22Rv1 (cell line): ENCODE results near the gene LAMA1.

Experiments
- ZFX ChIP-seq: fragments of 450-650 bp; IDR thresholded peaks from 2 replicates; pipeline ENCODE4 v1.6.1; 2017; ENCODE audit warnings: antibody characterized with exemption, borderline replicate concordance
- TF ChIP-seq, protein P1 (sequence below): fragments of 450-650 bp; IDR thresholded peaks from 2 replicates; pipeline ENCODE4 v1.5.1; 2017; ENCODE audit warnings: mild to moderate bottlenecking

DNA sequence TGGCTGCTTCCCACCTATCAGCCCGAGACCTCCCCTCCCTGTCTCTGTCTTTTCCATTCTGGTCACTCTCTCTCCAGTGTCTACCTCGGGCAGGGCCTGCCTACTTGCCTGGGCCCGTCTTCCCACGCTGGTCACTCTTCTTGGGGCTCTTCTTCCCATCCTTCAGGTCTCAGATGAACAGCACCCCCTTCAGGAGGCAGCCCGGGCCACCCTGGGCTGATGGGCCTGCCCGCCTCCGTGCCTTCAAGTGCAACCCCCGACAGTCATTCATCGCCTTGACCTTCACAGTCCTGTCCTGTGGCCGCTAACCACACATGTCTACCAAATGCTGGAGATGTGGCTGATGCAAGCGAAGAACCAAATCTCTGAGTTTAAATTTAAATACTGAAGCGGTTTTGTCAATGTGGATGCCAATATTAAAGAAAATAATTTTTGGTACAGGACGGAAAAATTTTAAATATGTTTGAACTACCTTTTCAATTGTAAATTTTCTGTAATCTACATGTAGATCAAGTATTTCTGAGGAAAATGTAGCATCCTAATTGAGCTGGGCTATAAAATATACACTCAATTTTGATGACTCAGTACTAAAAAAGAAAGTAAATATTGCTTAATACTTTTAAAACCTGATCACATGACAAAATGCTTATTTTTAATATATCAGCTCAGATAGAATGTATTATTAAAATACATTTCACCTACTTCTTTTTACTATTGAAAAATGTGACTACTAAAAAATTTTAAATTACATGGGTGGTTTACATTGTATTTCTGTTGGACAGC is 96.4 kb downstream of the LAMA1 start:
- TF ChIP-seq, protein P1, sequence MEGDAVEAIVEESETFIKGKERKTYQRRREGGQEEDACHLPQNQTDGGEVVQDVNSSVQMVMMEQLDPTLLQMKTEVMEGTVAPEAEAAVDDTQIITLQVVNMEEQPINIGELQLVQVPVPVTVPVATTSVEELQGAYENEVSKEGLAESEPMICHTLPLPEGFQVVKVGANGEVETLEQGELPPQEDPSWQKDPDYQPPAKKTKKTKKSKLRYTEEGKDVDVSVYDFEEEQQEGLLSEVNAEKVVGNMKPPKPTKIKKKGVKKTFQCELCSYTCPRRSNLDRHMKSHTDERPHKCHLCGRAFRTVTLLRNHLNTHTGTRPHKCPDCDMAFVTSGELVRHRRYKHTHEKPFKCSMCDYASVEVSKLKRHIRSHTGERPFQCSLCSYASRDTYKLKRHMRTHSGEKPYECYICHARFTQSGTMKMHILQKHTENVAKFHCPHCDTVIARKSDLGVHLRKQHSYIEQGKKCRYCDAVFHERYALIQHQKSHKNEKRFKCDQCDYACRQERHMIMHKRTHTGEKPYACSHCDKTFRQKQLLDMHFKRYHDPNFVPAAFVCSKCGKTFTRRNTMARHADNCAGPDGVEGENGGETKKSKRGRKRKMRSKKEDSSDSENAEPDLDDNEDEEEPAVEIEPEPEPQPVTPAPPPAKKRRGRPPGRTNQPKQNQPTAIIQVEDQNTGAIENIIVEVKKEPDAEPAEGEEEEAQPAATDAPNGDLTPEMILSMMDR = no peak
- no peak for TF ChIP-seq ZFX
